ENCODE data around the gene FBXW7.

FBXW7 gene

GRCh38 chr4:152434011-152434410 lies 101.9 kb downstream of the FBXW7 start:
- CTCF ChIA-PET: no interaction called here
- no peak overlapping the region for H3K4me3 ChIP-seq (ENCODE audit: low read depth, low read length)
- POLR2A ChIA-PET: no interaction called here
- no peak for TF ChIP-seq CTCF (IDR thresholded peaks at IDR 0.05; ENCODE audit: insufficient read depth, low read length, missing control alignments)
- DNase-seq (ENCODE audit: low read depth, low spot score): no peak

- CTCF ChIA-PET: interaction anchor here (1.2 to 1.3 kb wide), 2 partner anchors 17 to 69 kb away, joined by 3 to 4 read pairs; no protein-coding TSS in a partner anchor
- POLR2A ChIA-PET: no interaction called here
- no peak for DNase-seq (ENCODE audit: low read depth, low spot score)
- H3K4me3 ChIP-seq (ENCODE audit: low read depth, low read length): no peak overlapping the region
- no peak for TF ChIP-seq CTCF (IDR thresholded peaks at IDR 0.05; ENCODE audit: insufficient read depth, low read length, missing control alignments)
Observed at GRCh38 chr4:152431784-152432183, 104.1 kb downstream of the FBXW7 start.

- TF ChIP-seq CTCF (IDR thresholded peaks at IDR 0.05; ENCODE audit: insufficient read depth, low read length, missing control alignments): no peak
- no peak for DNase-seq (ENCODE audit: low read depth, low spot score)
- CTCF ChIA-PET: interaction anchor here (1.2 to 1.3 kb wide), 2 partner anchors 16 to 69 kb away, joined by 3 to 4 read pairs; no protein-coding TSS in a partner anchor
- H3K4me3 ChIP-seq (ENCODE audit: low read depth, low read length): no peak overlapping the region
- POLR2A ChIA-PET: no interaction called here
Observed at GRCh38 chr4:152431291-152431690, 104.6 kb downstream of the FBXW7 start.

GRCh38 chr4:152430507-152430906 lies 105.4 kb downstream of the FBXW7 start:
- ChIA-PET POLR2A (no interaction called here), CTCF (interaction anchor here (1.0 kb wide), 1 partner anchor 22 kb away, joined by 3 read pairs; no protein-coding TSS in a partner anchor)
- TF ChIP-seq CTCF (IDR thresholded peaks at IDR 0.05; ENCODE audit: insufficient read depth, low read length, missing control alignments): no peak
- H3K4me3 ChIP-seq (ENCODE audit: low read depth, low read length): no peak overlapping the region
- DNase-seq (ENCODE audit: low read depth, low spot score): no peak

- ChIA-PET POLR2A (no interaction called here), CTCF (interaction anchor here (1.0 to 1.5 kb wide), 2 partner anchors 24 to 73 kb away, joined by 3 read pairs; no protein-coding TSS in a partner anchor)
- H3K4me3 ChIP-seq (ENCODE audit: low read depth, low read length): no peak overlapping the region
- DNase-seq (ENCODE audit: low read depth, low spot score): no peak
- TF ChIP-seq CTCF (IDR thresholded peaks at IDR 0.05; ENCODE audit: insufficient read depth, low read length, missing control alignments): no peak
Observed at GRCh38 chr4:152427981-152428380, 107.9 kb downstream of the FBXW7 start.

GRCh38 chr4:152424977-152425376 lies 110.9 kb downstream of the FBXW7 start:
- CTCF ChIA-PET: interaction anchor here (0.8 to 3.4 kb wide), 4 partner anchors 11 to 311 kb away, joined by 3 to 20 read pairs (median 3); no protein-coding TSS in a partner anchor
- no peak for TF ChIP-seq CTCF (IDR thresholded peaks at IDR 0.05; ENCODE audit: insufficient read depth, low read length, missing control alignments)
- H3K4me3 ChIP-seq (ENCODE audit: low read depth, low read length): no peak overlapping the region
- POLR2A ChIA-PET: no interaction called here
- DNase-seq (ENCODE audit: low read depth, low spot score): no peak

All from AG04449 (cell line).